HEK293 (cell line): Measurements from ENCODE around the gene PLIN4.

ENCODE experiments used
- ATF2 ChIP-seq: fragments of 450-650 bp; formaldehyde crosslinking; IDR thresholded peaks from 2 replicates; pipeline ENCODE4 v1.5.1; 2016; ENCODE audit warnings: missing biosample characterization, missing genetic modification characterization, low read depth
- GLIS1 ChIP-seq: fragments of 450-650 bp; formaldehyde crosslinking; IDR thresholded peaks from 2 replicates; pipeline ENCODE4 v1.5.1; 2016; ENCODE audit warnings: missing biosample characterization, missing genetic modification characterization
- HOXA7 ChIP-seq: sonication (generic); formaldehyde crosslinking; IDR thresholded peaks from 2 replicates; pipeline ENCODE4 v1.8.1; 2022; ENCODE audit warnings: missing genetic modification reagents, borderline replicate concordance
- HOXD13 ChIP-seq: sonication (generic); formaldehyde crosslinking; IDR thresholded peaks from 2 replicates; pipeline ENCODE4 v1.8.0; 2022; ENCODE audit warnings: missing genetic modification reagents, borderline replicate concordance
- KLF10 ChIP-seq: fragments of 450-650 bp; IDR thresholded peaks from 2 replicates; pipeline ENCODE4 v1.5.1; 2018; ENCODE audit warnings: missing biosample characterization, mild to moderate bottlenecking, missing genetic modification characterization
- OSR2 ChIP-seq: fragments of 450-650 bp; formaldehyde crosslinking; IDR thresholded peaks from 2 replicates; pipeline ENCODE4 v1.5.1; 2016; ENCODE audit warnings: missing biosample characterization, missing genetic modification characterization
- YY1 ChIP-seq: fragments of 450-650 bp; formaldehyde crosslinking; IDR thresholded peaks from 2 replicates; pipeline ENCODE4 v1.5.1; 2018; ENCODE audit warnings: missing biosample characterization, missing genetic modification characterization
- ZNF114 ChIP-seq: fragments of 450-650 bp; formaldehyde crosslinking; IDR thresholded peaks from 2 replicates; pipeline ENCODE4 v1.5.0; 2017; ENCODE audit warnings: missing biosample characterization, missing genetic modification characterization
- ZNF248 ChIP-seq: fragments of 450-650 bp; formaldehyde crosslinking; IDR thresholded peaks from 2 replicates; pipeline ENCODE4 v1.5.1; 2017; ENCODE audit warnings: missing biosample characterization, missing genetic modification characterization
- ZNF266 ChIP-seq: fragments of 450-650 bp; formaldehyde crosslinking; IDR thresholded peaks from 2 replicates; pipeline ENCODE4 v1.5.1; 2016; ENCODE audit warnings: missing biosample characterization, missing genetic modification characterization, low read depth
- ZNF280D ChIP-seq: fragments of 450-650 bp; formaldehyde crosslinking; IDR thresholded peaks from 2 replicates; pipeline ENCODE4 v1.5.1; 2016; ENCODE audit warnings: missing biosample characterization, missing genetic modification characterization
- ZNF341 ChIP-seq: fragments of 450-650 bp; formaldehyde crosslinking; IDR thresholded peaks from 2 replicates; pipeline ENCODE4; 2016; ENCODE audit warnings: low read depth, missing biosample characterization, missing genetic modification characterization
- ZNF362 ChIP-seq: fragments of 450-650 bp; formaldehyde crosslinking; IDR thresholded peaks from 2 replicates; pipeline ENCODE4 v1.5.1; 2016; ENCODE audit warnings: missing biosample characterization, missing genetic modification characterization
- ZNF391 ChIP-seq: fragments of 450-650 bp; formaldehyde crosslinking; IDR thresholded peaks from 2 replicates; pipeline ENCODE4 v1.5.1; 2016; ENCODE audit warnings: low read depth, missing biosample characterization, missing genetic modification characterization, borderline replicate concordance
- ZNF394 ChIP-seq: fragments of 450-650 bp; formaldehyde crosslinking; IDR thresholded peaks from 2 replicates; pipeline ENCODE4 v1.5.1; 2016; ENCODE audit warnings: missing biosample characterization, missing genetic modification characterization, mild to moderate bottlenecking, moderate library complexity, borderline replicate concordance
- ZNF398 ChIP-seq: fragments of 450-650 bp; formaldehyde crosslinking; IDR thresholded peaks from 2 replicates; pipeline ENCODE4 v1.5.1; 2017; ENCODE audit warnings: missing biosample characterization, missing genetic modification characterization
- ZNF416 ChIP-seq: fragments of 450-650 bp; formaldehyde crosslinking; IDR thresholded peaks from 2 replicates; pipeline ENCODE4 v1.5.1; 2016; ENCODE audit warnings: missing biosample characterization, missing genetic modification characterization
- ZNF433 ChIP-seq: fragments of 450-650 bp; formaldehyde crosslinking; IDR thresholded peaks from 2 replicates; pipeline ENCODE4 v1.5.1; 2016; ENCODE audit warnings: missing biosample characterization, missing genetic modification characterization, low read depth
- ZNF449 ChIP-seq: fragments of 450-650 bp; formaldehyde crosslinking; IDR thresholded peaks from 2 replicates; pipeline ENCODE4 v1.5.1; 2017; ENCODE audit warnings: missing biosample characterization, mild to moderate bottlenecking, missing genetic modification characterization, moderate library complexity
- ZNF529 ChIP-seq: fragments of 450-650 bp; formaldehyde crosslinking; IDR thresholded peaks from 2 replicates; pipeline ENCODE4 v1.5.1; 2017; ENCODE audit warnings: missing genetic modification characterization, missing biosample characterization; ENCODE audit not compliant: insufficient replicate concordance
- ZNF548 ChIP-seq: fragments of 450-650 bp; formaldehyde crosslinking; IDR thresholded peaks from 2 replicates; pipeline ENCODE4 v1.5.1; 2016; ENCODE audit warnings: missing biosample characterization, missing genetic modification characterization
- ZNF561 ChIP-seq: fragments of 450-650 bp; IDR thresholded peaks from 2 replicates; pipeline ENCODE4 v1.5.1; 2018; ENCODE audit warnings: missing biosample characterization, missing genetic modification characterization, borderline replicate concordance
- ZNF639 ChIP-seq: fragments of 450-650 bp; formaldehyde crosslinking; IDR thresholded peaks from 2 replicates; pipeline ENCODE4 v1.5.1; 2016; ENCODE audit warnings: missing biosample characterization, missing genetic modification characterization
- ZNF747 ChIP-seq: fragments of 450-650 bp; formaldehyde crosslinking; IDR thresholded peaks from 2 replicates; pipeline ENCODE4 v1.5.1; 2016; ENCODE audit warnings: missing biosample characterization, missing genetic modification characterization
- ZNF768 ChIP-seq: fragments of 450-650 bp; formaldehyde crosslinking; IDR thresholded peaks from 2 replicates; pipeline ENCODE4 v1.5.1; 2018; ENCODE audit warnings: missing biosample characterization, mild to moderate bottlenecking, missing genetic modification characterization
- ZNF777 ChIP-seq: fragments of 450-650 bp; formaldehyde crosslinking; IDR thresholded peaks from 2 replicates; pipeline ENCODE4 v1.5.1; 2017; ENCODE audit warnings: missing biosample characterization, missing genetic modification characterization, borderline replicate concordance
- ZNF837 ChIP-seq: fragments of 450-650 bp; formaldehyde crosslinking; IDR thresholded peaks from 2 replicates; pipeline ENCODE4 v1.5.1; 2016; ENCODE audit warnings: missing biosample characterization, missing genetic modification characterization
- ZSCAN30 ChIP-seq: fragments of 450-650 bp; IDR thresholded peaks from 2 replicates; pipeline ENCODE4 v1.5.1; 2018; ENCODE audit warnings: missing biosample characterization, mild to moderate bottlenecking, missing genetic modification characterization, moderate library complexity

PLIN4 gene

GRCh38 chr19:4457654-4458395, 60.5 kb downstream of the PLIN4 start, which contains the start of gene UBXN6 (continued):
- TF ChIP-seq ZNF449 (tag by site-specific recombination) (no peak), HOXD13 (CRISPR knock-in tag) (no peak), ZNF362 (tag by site-specific recombination) (peak; percentile 66; the same call in 1 of the 2 replicates), GLIS1 (no peak), ZNF529 (tag by site-specific recombination) (no peak), ZNF777 (tag by site-specific recombination) (no peak), OSR2 (tag by site-specific recombination) (no peak), KLF10 (tag by site-specific recombination) (no peak), ZNF114 (no peak), ZNF548 (tag by site-specific recombination) (no peak), ZNF248 (tag by site-specific recombination) (no peak), ATF2 (tag by site-specific recombination) (no peak), ZNF639 (tag by site-specific recombination) (peak; percentile 83), ZNF747 (tag by site-specific recombination) (no peak), YY1 (tag by site-specific recombination) (no peak), ZNF394 (tag by site-specific recombination) (peak; percentile 52; the same call in 1 of the 2 replicates), ZNF341 (tag by site-specific recombination) (peak; percentile 77), ZSCAN30 (tag by site-specific recombination) (no peak), ZNF398 (tag by site-specific recombination) (no peak), ZNF266 (tag by site-specific recombination) (no peak), ZNF561 (tag by site-specific recombination) (no peak), ZNF416 (tag by site-specific recombination) (no peak), ZNF837 (no peak), ZNF768 (tag by site-specific recombination) (no peak), ZNF433 (tag by site-specific recombination) (no peak), HOXA7 (CRISPR knock-in tag) (no peak), ZNF280D (no peak), ZNF391 (no peak)
